Measurements from ENCODE around the gene TNIP1. TPM values are rescaled to one million over a fixed set of nuclear protein-coding genes. Genes with fewer than 3 reads are reported as not detected.

The TNIP1 gene
- total and polyA plus RNA-seq, 10 donors: 67.7 to 260 (median 199) TPM

GRCh38 chr5:151097061-151097460 is 16.2 kb upstream of the TNIP1 start:
- H3K27ac ChIP-seq: peak overlapping the region; percentile 48 to 92 (median 84)
- TF ChIP-seq CTCF (IDR thresholded peaks at IDR 0.05 in 8 of 11, conservative IDR thresholded peaks at IDR 0.05 in 3 of 11) (no peak), POLR2AphosphoS5 (IDR thresholded peaks at IDR 0.05) (peak in 1 of 3 donors; percentile 53)
- WGBS, 5 donors: 43 to 83% (median 62%) methylated on average over 6 of the region's 6 CpGs
- intact Hi-C loops (cut with DNase I; ENCODE audit: low total_unique reads): no loop called here
- no peak overlapping the region for H3K4me3 ChIP-seq
- H3K9me3 ChIP-seq: no peaks in the 10 kb centered on the region
- no peaks in the 10 kb centered on the region for H3K27me3 ChIP-seq (replicated peaks in 1 of 7)
- H3K36me3 ChIP-seq: peaks cover 0 to 21% (median 12%) of the 10 kb centered on the region in 6 donors
- no peak for DNase-seq
- H3K4me1 ChIP-seq: peaks cover 70 to 99% (median 87%) of the 10 kb centered on the region in 6 donors

- TF ChIP-seq CTCF (IDR thresholded peaks at IDR 0.05 in 8 of 11, conservative IDR thresholded peaks at IDR 0.05 in 3 of 11): no peak
- TF ChIP-seq POLR2AphosphoS5 (IDR thresholded peaks at IDR 0.05): peak; percentile 12 to 63 (median 52)
- no peak for DNase-seq
- peak overlapping the region; percentile 54 to 92 (median 84) for H3K27ac ChIP-seq
- no peaks in the 10 kb centered on the region for H3K27me3 ChIP-seq (replicated peaks in 1 of 7)
- no peak overlapping the region for H3K4me3 ChIP-seq
- intact Hi-C loops (cut with DNase I; ENCODE audit: low total_unique reads): no loop called here
- no peaks in the 10 kb centered on the region for H3K9me3 ChIP-seq
- peaks cover 70 to 97% (median 89%) of the 10 kb centered on the region in 6 donors for H3K4me1 ChIP-seq
- WGBS, 5 donors: 44 to 70% (median 65%) methylated on average over 6 of the region's 6 CpGs
- peaks cover 0 to 10% (median 4%) of the 10 kb centered on the region in 6 donors for H3K36me3 ChIP-seq
These were observed 15.2 kb upstream of the TNIP1 start for GRCh38 chr5:151096001-151096373.

- Histone ChIP-seq H3K36me3 (peaks cover 0 to 5% (median 2%) of the 10 kb centered on the region in 6 donors), H3K27ac (peak overlapping the region; percentile 54 to 92 (median 84)), H3K27me3 (replicated peaks in 1 of 7) (no peaks in the 10 kb centered on the region), H3K4me1 (peaks cover 69 to 92% (median 84%) of the 10 kb centered on the region in 6 donors), H3K4me3 (no peak overlapping the region), H3K9me3 (no peaks in the 10 kb centered on the region)
- intact Hi-C loops (cut with DNase I; ENCODE audit: low total_unique reads): no loop called here
- DNase-seq: no peak
- 38 to 53% (median 45%) methylated on average over 5 of the region's 5 CpGs for WGBS, 5 donors
- TF ChIP-seq POLR2AphosphoS5 (IDR thresholded peaks at IDR 0.05) (peak in 2 of 3 donors; percentile 88 to 89), CTCF (IDR thresholded peaks at IDR 0.05 in 8 of 11, conservative IDR thresholded peaks at IDR 0.05 in 3 of 11) (no peak), POLR2A (IDR thresholded peaks at IDR 0.05) (no peak)
These were observed 14.6 kb upstream of the TNIP1 start for GRCh38 chr5:151095341-151096000.

- no peaks in the 10 kb centered on the region for H3K27me3 ChIP-seq (replicated peaks in 1 of 7)
- intact Hi-C loops (cut with DNase I; ENCODE audit: low total_unique reads): no loop called here
- H3K9me3 ChIP-seq: no peaks in the 10 kb centered on the region
- DNase-seq: peak; percentile 15
- TF ChIP-seq POLR2A (IDR thresholded peaks at IDR 0.05) (no peak), POLR2AphosphoS5 (IDR thresholded peaks at IDR 0.05) (no peak), CTCF (IDR thresholded peaks at IDR 0.05 in 8 of 11, conservative IDR thresholded peaks at IDR 0.05 in 3 of 11) (no peak)
- no peaks in the 10 kb centered on the region for H3K36me3 ChIP-seq
- 52 to 63% (median 59%) methylated on average over 8 of the region's 8 CpGs for WGBS, 5 donors
- H3K4me3 ChIP-seq: no peak overlapping the region
- H3K4me1 ChIP-seq: peaks cover 63 to 88% (median 79%) of the 10 kb centered on the region in 6 donors
- peak overlapping the region; percentile 64 to 92 (median 84) for H3K27ac ChIP-seq
These were observed 14.0 kb upstream of the TNIP1 start for GRCh38 chr5:151094852-151095245.

Data from spleen (tissue), 11 donors.